Measurements from ENCODE around the gene RFX4. TPM values are rescaled to one million over a fixed set of nuclear protein-coding genes. Genes with fewer than 3 reads are reported as not detected.

The RFX4 gene
- total and polyA plus RNA-seq, 12 donors = 0.08 TPM; not detected in 11

DNA sequence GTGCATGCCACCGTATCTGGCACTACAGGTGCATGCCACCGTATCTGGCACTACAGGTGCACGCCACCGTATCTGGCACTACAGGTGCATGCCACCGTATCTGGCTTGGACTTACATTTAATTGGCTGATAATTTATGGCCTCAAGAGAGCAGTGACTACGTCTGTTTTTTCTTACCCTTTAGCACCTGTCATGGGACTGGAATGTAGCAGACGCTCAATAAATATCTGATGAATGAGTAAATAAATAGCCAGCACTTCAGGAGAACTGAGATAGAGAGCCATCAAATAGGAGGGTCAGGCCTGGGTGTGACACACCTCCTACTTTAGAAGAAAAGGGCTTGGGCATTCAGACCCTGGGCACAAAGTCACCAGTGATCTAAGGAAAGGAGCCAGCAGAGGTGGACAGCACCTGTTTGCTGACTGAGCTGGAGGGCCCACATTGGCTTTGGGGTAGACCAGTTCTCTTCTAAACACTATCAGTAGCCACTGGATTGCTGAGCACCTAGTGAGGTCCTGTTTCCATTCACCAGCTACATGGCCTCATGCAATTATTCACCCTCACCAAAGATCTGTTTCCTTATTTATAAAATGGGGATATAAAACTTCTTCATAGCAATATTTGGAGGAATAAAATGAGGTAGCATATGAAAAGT is 50.1 kb downstream of the RFX4 start:
- TF ChIP-seq POLR2A (IDR thresholded peaks at IDR 0.05) = no peak
- TF ChIP-seq CTCF (IDR thresholded peaks at IDR 0.05) = no peak
- 68 to 82% (median 76%) methylated on average over 7 of the region's 7 CpGs for WGBS, 4 donors

GRCh38 chr12:106633451-106633823 is 50.6 kb downstream of the RFX4 start:
- intact Hi-C loops (cut with DNase I) = no loop called here
- 86 to 100% (median 98%) methylated on average over 1 of the region's 1 CpG for WGBS, 4 donors

More for the DNA sequence above, 50.1 kb downstream of the RFX4 start:
- intact Hi-C loops (cut with DNase I) = no loop called here
- DNase-seq = no peak
- Histone ChIP-seq H3K36me3 (replicated peaks in 1 of 2) (no peaks in the 10 kb centered on the region), H3K9me3 (replicated peaks in 1 of 3) (no peaks in the 10 kb centered on the region), H3K27ac (no peak overlapping the region), H3K4me1 (replicated peaks in 1 of 2) (no peaks in the 10 kb centered on the region), H3K27me3 (peaks cover 6% of the 10 kb centered on the region), H3K4me3 (no peak overlapping the region)

DNA sequence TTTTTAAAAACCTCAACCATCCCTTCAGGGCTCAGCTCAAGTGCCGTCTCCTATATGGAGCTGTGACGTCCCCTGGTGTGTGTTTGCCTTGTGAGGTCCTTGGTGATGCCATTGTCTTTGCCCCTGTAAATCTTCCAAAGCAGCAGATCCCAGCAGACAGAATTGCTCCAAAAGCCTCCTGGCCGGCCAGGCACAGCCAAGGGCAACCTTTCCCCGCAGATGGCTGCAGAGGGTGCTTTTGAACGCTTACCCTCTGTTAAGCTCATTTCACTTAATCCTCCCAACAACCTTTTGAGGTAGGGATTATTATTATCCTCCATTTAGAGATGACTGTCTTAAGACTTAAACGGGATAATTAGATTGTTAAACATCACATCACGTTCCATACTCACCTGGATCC is 51.4 kb downstream of the RFX4 start:
- intact Hi-C loops (cut with DNase I) = no loop called here
- WGBS, 4 donors = 79 to 85% (median 83%) methylated on average over 7 of the region's 7 CpGs

More at GRCh38 chr12:106633451-106633823, 50.6 kb downstream of the RFX4 start:
- peak in 3 of 7 donors; percentile 19 to 23 (median 20) for DNase-seq
- H3K4me1 ChIP-seq (replicated peaks in 1 of 2) = no peaks in the 10 kb centered on the region
- TF ChIP-seq POLR2A (IDR thresholded peaks at IDR 0.05) (no peak), CTCF (IDR thresholded peaks at IDR 0.05) (no peak)
- no peak overlapping the region for H3K27ac ChIP-seq
- peaks cover 6% of the 10 kb centered on the region for H3K27me3 ChIP-seq
- H3K36me3 ChIP-seq (replicated peaks in 1 of 2) = no peaks in the 10 kb centered on the region
- H3K4me3 ChIP-seq = no peak overlapping the region
- no peaks in the 10 kb centered on the region for H3K9me3 ChIP-seq (replicated peaks in 1 of 3)

GRCh38 chr12:106643000-106643399 is 60.2 kb downstream of the RFX4 start:
- Histone ChIP-seq H3K9me3 (replicated peaks in 1 of 3) (no peaks in the 10 kb centered on the region), H3K4me1 (replicated peaks in 1 of 2) (no peaks in the 10 kb centered on the region), H3K4me3 (no peak overlapping the region), H3K27me3 (peaks cover 8% of the 10 kb centered on the region), H3K36me3 (replicated peaks in 1 of 2) (no peaks in the 10 kb centered on the region), H3K27ac (no peak overlapping the region)
- WGBS, 4 donors = 64 to 82% (median 75%) methylated on average over 3 to 5 of the region's 5 CpGs
- intact Hi-C loops (cut with DNase I) = no loop called here
- no peak for TF ChIP-seq CTCF (IDR thresholded peaks at IDR 0.05)
- TF ChIP-seq POLR2A (IDR thresholded peaks at IDR 0.05) = no peak
- no peak for DNase-seq

More for the DNA sequence above, 51.4 kb downstream of the RFX4 start:
- Histone ChIP-seq H3K9me3 (replicated peaks in 1 of 3) (no peaks in the 10 kb centered on the region), H3K4me3 (no peak overlapping the region), H3K27ac (no peak overlapping the region), H3K4me1 (replicated peaks in 1 of 2) (no peaks in the 10 kb centered on the region), H3K27me3 (peaks cover 6% of the 10 kb centered on the region), H3K36me3 (replicated peaks in 1 of 2) (no peaks in the 10 kb centered on the region)
- DNase-seq = no peak
- no peak for TF ChIP-seq POLR2A (IDR thresholded peaks at IDR 0.05)
- no peak for TF ChIP-seq CTCF (IDR thresholded peaks at IDR 0.05)

Measured in adrenal gland (tissue), 12 donors.